ENCODE results near the gene NTHL1. TPM values are rescaled to one million over a fixed set of nuclear protein-coding genes. Genes with fewer than 3 reads are reported as not detected.

NTHL1 gene
- total and polyA plus RNA-seq, 2 of the 8 experiments (the other 6 are each of a cell fraction or from before 2014, with no cell fraction given) = 70.9 to 150 TPM

DNA sequence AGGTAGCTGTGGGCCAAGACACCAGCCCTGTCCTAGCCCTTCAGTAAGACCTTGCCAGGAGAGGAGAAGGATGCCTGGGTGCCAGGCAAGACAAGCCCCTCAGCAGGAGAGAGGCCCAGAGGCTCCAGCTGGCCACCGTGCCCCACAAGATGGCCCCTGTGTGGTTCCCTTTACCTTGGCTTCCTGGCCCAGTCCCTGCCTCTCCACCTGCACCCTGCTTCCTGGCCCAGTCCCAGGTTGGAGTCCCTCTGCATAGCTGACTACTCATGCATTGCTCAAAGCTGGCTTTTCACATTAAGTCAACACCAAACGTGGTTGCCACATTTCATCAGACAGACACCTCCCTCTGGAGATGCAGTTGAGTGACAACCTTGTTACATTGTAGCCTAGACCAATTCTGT, 53.9 kb downstream of the NTHL1 start (continued):
- TF ChIP-seq CHD7 (IDR thresholded peaks at IDR 0.05; ENCODE audit: insufficient replicate concordance, low read length) (no peak), KDM1A (IDR thresholded peaks at IDR 0.05; ENCODE audit: borderline replicate concordance, low read length) (no peak), ATF2 (IDR thresholded peaks at IDR 0.05; ENCODE audit: low read length) (no peak), RFX5 (IDR thresholded peaks at IDR 0.05; ENCODE audit: borderline replicate concordance, low read depth, low read length) (no peak), EZH2 (IDR thresholded peaks at IDR 0.05; ENCODE audit: low read depth, low read length, severe bottlenecking) (no peak), CTCF (IDR thresholded peaks at IDR 0.05; ENCODE audit: control extremely low read depth in 1 of 3, insufficient read depth in 1 of 3, low read depth in 1 of 3, low read length in 3 of 3) (no peak), KDM4A (IDR thresholded peaks at IDR 0.05; ENCODE audit: low read depth, low read length, severe bottlenecking) (no peak)

All from H1 (cell line).